ENCODE measurements around the gene SRP9. TPM values are rescaled to one million over a fixed set of nuclear protein-coding genes. Genes with fewer than 3 reads are reported as not detected.
A peak's percentile ranks its signal among the peaks of the same experiment; 100 is the strongest.

Gene SRP9
- total and polyA plus RNA-seq, 12 donors: 144 to 521 (median 293) TPM

DNA sequence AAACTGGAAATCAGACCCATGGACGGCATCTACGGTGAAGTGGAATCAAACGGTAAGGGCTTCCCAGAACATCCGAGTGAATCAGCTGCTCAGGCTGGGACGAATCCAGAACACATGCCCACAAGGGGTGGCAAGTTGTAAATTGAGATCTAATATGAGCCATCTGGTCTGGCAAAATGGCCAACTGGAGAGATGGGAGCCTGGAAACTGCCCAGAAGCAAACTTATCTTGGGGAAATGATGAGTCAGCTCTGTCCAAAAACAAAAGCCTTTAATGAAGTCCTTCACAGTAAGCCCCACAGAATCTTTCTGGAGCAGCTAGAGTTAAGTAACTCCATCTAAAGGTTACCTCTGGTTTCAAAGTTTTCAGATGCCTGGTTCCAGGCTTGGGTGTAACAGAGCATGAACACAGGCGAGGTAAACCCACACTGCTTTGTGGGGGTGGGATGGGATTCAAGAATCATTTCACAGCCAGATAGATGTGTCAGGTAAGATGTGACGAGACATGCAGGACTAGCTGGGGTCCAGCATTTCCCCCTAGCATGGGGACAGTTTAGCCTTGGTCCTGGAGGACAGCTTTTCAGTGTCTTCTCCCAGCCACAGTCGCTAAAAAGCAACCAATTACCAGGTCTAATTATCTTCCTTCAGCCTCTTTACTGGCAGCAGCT is 10.5 kb upstream of the SRP9 start:
- DNase-seq: peak; percentile 81 to 96 (median 91)
- WGBS, 4 donors: 22 to 31% (median 27%) methylated on average over 8 of the region's 8 CpGs
- H3K36me3 ChIP-seq (replicated peaks in 1 of 2): no peaks in the 10 kb centered on the region
- intact Hi-C loops (cut with DNase I): loop anchor here in 1 of 2 donors (10.0 kb wide), 1 partner anchor 112 kb away; the partner anchor contains the start of gene ENAH
- peak in 1 of 2 donors; percentile 60 for TF ChIP-seq POLR2A (IDR thresholded peaks at IDR 0.05)
- TF ChIP-seq, protein P1, sequence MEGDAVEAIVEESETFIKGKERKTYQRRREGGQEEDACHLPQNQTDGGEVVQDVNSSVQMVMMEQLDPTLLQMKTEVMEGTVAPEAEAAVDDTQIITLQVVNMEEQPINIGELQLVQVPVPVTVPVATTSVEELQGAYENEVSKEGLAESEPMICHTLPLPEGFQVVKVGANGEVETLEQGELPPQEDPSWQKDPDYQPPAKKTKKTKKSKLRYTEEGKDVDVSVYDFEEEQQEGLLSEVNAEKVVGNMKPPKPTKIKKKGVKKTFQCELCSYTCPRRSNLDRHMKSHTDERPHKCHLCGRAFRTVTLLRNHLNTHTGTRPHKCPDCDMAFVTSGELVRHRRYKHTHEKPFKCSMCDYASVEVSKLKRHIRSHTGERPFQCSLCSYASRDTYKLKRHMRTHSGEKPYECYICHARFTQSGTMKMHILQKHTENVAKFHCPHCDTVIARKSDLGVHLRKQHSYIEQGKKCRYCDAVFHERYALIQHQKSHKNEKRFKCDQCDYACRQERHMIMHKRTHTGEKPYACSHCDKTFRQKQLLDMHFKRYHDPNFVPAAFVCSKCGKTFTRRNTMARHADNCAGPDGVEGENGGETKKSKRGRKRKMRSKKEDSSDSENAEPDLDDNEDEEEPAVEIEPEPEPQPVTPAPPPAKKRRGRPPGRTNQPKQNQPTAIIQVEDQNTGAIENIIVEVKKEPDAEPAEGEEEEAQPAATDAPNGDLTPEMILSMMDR (IDR thresholded peaks at IDR 0.05): peak in 2 of 6 experiments; percentile 3 to 19
- no peaks in the 10 kb centered on the region for H3K9me3 ChIP-seq (replicated peaks in 1 of 3)
- H3K27me3 ChIP-seq: no peaks in the 10 kb centered on the region
- H3K4me1 ChIP-seq (replicated peaks in 1 of 2): peaks cover 20 to 65% of the 10 kb centered on the region in 2 donors
- H3K27ac ChIP-seq: peak overlapping the region; percentile 40 to 97 (median 68)
- no peak overlapping the region for H3K4me3 ChIP-seq

GRCh38 chr1:225767634-225768540 is 9.7 kb upstream of the SRP9 start:
- H3K27ac ChIP-seq: peak overlapping the region; percentile 40 to 97 (median 68)
- no peak overlapping the region for H3K4me3 ChIP-seq
- 52 to 73% (median 60%) methylated on average over 7 to 17 of the region's 17 CpGs for WGBS, 4 donors
- peak; percentile 57 to 81 (median 78) for DNase-seq
- intact Hi-C loops (cut with DNase I): loop anchor here in 1 of 2 donors (10.0 kb wide), 1 partner anchor 113 kb away; the partner anchor contains the start of gene ENAH
- H3K36me3 ChIP-seq (replicated peaks in 1 of 2): no peaks in the 10 kb centered on the region
- no peaks in the 10 kb centered on the region for H3K9me3 ChIP-seq (replicated peaks in 1 of 3)
- H3K27me3 ChIP-seq: no peaks in the 10 kb centered on the region
- TF ChIP-seq, protein P1 (IDR thresholded peaks at IDR 0.05): no peak
- H3K4me1 ChIP-seq (replicated peaks in 1 of 2): peaks cover 23 to 73% of the 10 kb centered on the region in 2 donors

DNA sequence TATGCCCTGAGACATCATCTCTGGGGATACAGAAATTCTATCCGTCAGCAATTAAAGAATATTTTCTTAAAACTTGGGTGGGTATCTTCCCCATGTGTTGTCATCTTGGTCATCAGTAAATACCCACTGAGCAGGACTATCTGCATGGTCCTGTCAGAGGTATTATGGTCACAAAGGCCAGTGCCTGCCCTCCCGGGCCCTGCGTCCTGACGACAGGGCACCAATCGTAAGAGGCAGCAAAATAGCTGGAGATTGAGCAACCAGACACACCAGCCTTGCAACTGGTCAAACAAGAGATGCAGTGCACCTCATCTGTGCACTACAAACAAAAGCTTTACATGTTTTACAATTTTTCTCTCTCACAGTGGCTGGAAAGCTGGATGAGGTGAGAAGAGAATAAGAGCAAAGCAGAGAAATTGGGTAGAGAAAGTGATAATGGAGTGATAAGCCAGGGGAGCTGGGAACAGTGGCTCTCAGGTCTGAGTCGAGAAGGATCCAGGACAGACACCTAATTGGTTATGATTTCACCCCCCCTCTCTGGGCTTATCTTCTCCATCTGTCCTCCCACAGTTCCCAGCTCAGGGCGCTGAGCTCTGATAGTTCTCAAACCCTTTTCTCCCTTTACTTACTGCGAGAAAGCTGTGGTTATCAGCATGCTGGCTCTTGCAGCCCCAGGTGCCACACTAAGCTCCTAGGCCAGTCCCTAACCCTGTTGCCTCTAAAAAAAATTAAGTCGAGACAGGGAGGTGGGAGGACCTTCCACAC is 8.8 kb upstream of the SRP9 start:
- 85 to 89% (median 88%) methylated on average over 9 of the region's 9 CpGs for WGBS, 4 donors
- Histone ChIP-seq H3K36me3 (replicated peaks in 1 of 2) (no peaks in the 10 kb centered on the region), H3K4me3 (no peak overlapping the region), H3K4me1 (replicated peaks in 1 of 2) (peaks cover 21 to 69% of the 10 kb centered on the region in 2 donors), H3K27me3 (no peaks in the 10 kb centered on the region), H3K27ac (peak overlapping the region in 2 of 5 donors; percentile 93 to 97), H3K9me3 (replicated peaks in 1 of 3) (no peaks in the 10 kb centered on the region)
- TF ChIP-seq POLR2A (IDR thresholded peaks at IDR 0.05): no peak
- TF ChIP-seq, protein P1 (IDR thresholded peaks at IDR 0.05): no peak
- intact Hi-C loops (cut with DNase I): loop anchor here in 1 of 2 donors (10.0 kb wide), 1 partner anchor 114 kb away; the partner anchor contains the start of gene ENAH
- peak in 2 of 7 donors; percentile 11 to 48 for DNase-seq
